CD4-positive, alpha-beta T cell treated with Interleukin-15 for 1 hour (primary cell): ENCODE results near the gene NFASC.

Experiments
- DNase-seq: peaks from one replicate; pipeline ENCODE4 v3.0.0-alpha.2; 2020

NFASC gene

GRCh38 chr1:204891860-204892259 lies 21.2 kb downstream of the NFASC start:
- no peak for DNase-seq

GRCh38 chr1:204894031-204894430 lies 23.4 kb downstream of the NFASC start:
- no peak for DNase-seq

GRCh38 chr1:204894606-204895005 lies 23.9 kb downstream of the NFASC start:
- DNase-seq, result no peak

- no peak for DNase-seq
Observed at GRCh38 chr1:204896023-204896422, 25.4 kb downstream of the NFASC start.

GRCh38 chr1:204896787-204897469 lies 26.3 kb downstream of the NFASC start:
- DNase-seq, result no peak

DNA sequence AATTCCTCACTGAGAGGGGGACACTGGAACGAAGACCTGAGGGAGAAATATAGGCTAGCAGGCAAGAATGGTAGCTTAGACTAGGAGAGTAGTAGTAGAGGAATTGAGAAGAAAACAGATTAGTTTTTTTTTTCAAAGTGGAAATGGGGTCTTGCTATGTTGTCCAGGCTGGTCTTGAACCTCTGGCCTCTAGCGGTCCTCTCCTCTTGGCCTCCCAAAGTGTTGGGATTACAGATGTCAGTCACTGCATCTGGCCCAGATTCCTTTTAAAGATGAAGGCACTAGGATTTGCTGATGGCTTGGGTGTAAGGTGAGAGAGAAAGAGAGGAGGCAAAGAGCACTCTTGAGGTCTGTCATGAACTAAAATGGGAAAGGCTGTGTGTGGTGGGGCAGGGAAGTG lies 30.1 kb downstream of the NFASC start:
- no peak for DNase-seq

GRCh38 chr1:204902671-204903070 lies 32.0 kb downstream of the NFASC start:
- DNase-seq, result no peak

GRCh38 chr1:204904228-204904810 lies 33.7 kb downstream of the NFASC start:
- DNase-seq, result no peak

GRCh38 chr1:204909109-204909508 lies 38.4 kb downstream of the NFASC start:
- no peak for DNase-seq

- DNase-seq, result no peak
Observed at GRCh38 chr1:204915861-204916495, 45.3 kb downstream of the NFASC start.

DNA sequence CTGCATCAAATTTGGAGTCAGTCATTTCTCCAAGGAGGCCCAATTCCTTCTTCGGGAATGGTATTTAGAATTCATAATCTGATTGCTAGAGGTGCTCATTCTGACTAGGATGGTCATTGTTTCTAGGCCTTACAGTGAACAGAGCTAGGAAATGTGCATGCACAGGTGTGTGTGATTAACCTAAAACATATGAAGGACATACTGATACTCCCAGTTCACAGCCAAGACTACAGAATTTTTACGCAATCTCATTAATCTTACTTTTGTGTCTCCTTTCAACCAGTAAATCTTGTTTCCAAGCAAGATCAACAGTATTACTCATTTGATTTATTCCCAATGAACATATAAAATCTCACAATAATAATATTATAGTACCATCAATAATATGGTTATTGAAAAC lies 47.1 kb downstream of the NFASC start:
- DNase-seq, result no peak

GRCh38 chr1:204920511-204920910 lies 49.8 kb downstream of the NFASC start:
- DNase-seq, result no peak

DNA sequence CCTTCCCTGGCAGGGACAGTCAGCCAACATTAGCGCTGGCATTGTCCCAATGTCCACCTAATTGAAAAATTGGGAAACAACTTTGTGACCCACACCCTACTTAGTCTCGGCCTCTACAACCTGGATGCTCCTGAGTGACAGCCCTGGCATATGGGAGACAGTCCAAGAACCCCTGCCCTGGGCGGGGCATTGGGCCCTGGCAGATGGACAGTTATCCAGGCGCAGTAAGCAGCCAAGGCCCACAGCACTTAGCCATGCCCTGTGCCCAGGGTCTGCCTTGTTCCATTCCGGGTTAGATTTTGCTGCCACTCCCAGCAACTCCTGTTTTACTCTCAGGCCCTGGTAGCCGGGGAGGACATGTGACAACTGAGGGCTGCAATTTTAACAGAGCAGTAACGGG lies 50.3 kb downstream of the NFASC start:
- DNase-seq, result no peak

DNA sequence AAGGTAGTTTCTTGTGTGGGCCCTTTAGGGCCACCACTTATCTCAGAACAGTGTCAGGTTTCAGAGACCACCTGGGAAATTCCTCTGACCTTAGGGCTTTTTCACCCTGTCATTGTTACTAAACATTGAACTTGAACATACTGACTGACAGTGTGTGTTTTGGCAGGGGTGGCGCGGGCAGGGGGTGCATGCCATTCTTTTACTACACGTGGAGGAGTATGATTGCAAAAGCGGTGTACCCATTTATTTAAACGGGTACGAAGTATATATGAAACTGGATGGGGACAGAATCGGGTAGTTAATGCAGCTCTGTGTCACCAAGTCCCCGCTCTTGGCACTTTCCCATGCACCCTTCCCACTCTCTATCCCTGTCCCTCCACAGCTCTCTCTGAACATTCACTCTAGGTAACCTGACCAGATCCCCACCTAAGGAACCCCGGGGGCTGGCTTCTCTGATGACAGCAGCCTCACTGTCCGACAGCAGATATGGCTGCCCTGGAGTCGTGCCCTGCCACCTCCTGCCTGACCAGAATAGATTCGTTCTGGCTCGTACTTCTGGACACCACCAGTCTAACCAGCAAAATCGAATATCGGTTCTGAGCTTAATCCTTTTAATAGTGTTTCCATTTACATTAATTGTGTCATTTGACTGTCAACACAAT lies 51.3 kb downstream of the NFASC start:
- no peak for DNase-seq

- DNase-seq, result no peak
Observed at GRCh38 chr1:204923201-204923600, 52.5 kb downstream of the NFASC start.

GRCh38 chr1:204923626-204924012 lies 53.0 kb downstream of the NFASC start:
- DNase-seq, result no peak

DNA sequence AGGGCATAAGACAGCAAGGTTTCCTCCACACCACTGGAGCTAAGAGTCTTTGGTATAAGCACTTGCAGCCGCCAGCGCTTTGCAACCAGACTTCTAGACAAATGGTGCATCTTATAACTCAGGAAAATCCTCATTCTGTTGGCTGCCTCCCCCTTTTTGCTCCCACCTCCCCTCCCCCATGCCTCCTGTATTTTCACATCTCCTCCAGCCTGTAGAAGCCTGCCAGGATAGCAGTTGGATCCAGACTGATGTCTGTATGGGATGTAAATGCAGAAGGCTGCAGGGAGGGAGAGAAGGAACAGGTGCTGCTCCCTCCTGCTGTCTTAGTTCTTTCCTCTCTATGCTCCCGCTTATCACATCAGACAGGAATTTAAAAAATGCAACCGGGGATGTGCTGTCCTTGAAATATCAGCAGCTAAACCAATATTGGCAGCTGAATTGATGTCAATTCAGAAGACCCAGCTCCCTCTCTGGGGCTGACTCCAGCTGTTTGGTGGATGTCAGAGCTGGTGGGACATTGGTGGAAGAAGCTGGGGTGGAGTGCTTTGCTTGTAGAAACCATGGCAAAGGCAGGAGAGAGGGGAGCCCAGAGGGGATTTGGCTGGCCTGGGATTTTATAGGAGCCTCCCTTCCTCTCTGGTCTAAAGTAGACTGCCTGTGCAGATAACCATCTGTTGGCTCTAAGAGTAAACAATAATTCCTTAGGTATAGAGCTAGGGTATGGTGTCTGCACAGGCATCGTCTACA lies 53.5 kb downstream of the NFASC start:
- no peak for DNase-seq

GRCh38 chr1:204925701-204926100 lies 55.0 kb downstream of the NFASC start:
- no peak for DNase-seq

DNA sequence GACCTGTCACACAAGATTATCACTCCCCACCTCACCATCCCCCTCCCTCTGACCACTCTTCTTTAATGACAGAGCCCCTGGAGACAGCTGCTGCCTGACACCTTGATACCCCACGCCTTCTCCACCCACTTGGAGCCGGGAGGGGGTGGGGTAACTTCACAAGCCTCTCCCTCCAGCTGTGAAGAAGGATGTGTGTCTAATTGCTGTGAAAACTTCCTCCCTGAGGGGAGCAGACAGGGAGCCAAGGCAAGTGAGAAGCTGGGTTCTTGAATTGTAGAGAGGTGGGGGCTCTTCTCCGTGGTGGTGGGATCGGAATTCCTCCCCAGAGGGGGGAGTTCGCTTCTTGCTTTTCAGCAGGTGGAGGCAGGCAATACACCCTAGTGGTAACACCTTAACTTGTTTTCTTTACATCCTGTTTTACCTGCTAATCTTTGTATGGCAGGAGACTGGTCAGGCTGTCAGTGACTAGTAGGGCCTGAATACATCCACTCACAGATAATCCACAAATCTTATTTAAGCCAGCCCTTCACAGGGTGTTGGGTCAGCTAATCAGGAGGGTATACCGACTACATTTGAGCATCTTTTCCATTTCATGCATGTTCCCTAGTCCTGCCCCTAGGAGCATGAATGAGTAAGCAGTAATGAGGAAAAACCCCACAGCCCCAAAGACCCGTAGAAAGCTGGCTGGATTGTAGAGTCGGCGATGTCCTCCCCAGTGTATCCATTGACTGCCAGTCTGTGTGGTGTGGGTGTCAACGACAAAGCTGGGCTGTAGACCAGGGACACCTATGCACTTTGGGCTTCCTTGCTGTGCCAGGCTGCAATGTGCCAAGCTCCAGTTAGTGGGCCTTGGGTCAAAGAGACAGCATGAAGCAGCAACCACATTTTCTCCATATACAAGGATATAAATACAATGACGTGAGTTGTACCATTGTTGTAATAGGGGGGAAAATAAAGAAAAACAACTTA lies 57.3 kb downstream of the NFASC start:
- DNase-seq, result no peak

DNA sequence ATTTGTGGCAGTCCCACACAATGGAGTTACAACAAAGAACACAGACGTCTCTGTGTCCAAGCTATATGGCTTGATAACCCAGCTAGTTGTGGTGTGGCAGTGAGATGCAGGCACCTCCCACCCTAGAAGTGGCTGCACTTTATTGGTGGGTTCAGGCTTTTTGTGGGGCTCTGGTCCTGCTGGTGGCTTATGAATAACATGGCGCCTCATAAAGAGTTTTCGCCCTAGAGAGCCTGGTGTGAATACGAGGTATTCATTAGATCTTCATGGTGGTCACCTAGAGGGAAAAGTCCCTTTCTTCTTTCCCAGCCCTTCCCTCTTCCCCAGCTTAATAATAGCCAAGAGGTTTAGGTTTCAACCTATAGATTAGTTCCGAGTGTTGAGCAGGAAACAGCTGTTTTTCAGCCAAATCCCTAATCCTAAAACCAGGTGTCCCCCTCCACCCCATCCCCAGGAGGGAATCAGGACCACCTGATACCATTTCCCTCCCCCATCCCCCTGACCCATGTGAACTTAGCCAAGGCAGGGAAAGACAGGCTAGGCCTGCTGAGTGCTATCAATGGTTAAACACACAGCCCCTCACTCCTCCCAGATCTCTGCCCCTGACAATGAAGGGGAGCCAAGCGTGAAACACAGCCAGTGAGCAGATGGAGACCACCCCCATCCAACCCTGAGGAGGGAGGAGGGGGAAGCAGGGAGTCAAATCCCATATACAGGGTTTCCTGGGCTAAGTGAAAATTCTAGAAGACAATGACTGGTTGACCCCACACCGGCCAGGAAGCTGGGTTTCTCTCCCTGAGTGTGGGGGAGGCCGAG lies 58.2 kb downstream of the NFASC start:
- DNase-seq, result no peak

DNA sequence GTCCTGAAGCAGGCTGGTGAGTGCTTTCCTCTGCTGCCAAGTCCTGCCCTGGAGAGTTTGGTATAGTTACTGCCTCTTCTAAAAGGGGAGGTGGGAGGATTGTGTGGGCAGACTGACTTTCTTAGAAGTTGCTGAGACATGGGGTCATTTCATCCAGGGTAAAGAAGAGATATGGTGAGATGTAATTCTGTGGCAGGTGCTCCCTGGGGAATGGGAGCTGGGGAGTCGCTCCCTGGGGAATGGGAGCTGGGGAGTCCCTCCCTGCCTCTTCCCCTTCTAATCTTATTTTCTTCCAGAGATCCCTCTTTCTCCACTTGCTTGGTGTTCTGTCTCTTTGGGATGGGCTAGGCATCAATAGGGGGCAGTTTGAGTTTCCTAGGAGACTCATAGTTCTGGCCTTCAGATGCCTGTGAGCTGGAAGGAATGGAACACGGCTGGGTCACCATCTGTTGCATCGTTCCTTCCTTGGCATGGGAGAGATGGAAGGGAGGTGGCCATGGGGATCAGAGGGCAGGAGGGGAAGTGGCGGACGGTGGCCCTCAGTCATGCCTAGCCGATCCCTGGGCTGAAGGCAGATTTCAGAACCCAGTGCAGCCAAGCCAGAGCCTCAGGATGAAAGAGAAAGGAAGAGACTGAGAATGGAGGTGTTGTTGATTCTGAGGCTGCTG lies 59.0 kb downstream of the NFASC start:
- DNase-seq, result no peak
